Hepatocyte (in vitro differentiated cells): ENCODE data around the gene MSI2.

Source experiments
- EZH2phosphoT487 ChIP-seq: fragments of 200-600 bp; sonication (generic); IDR thresholded peaks from one replicate; pipeline ENCODE4 v1.6.1; 2018; ENCODE audit warnings: antibody characterized with exemption, mild to moderate bottlenecking, low read depth, moderate library complexity; ENCODE audit not compliant: unreplicated experiment, severe bottlenecking
- TF ChIP-seq, protein P1 (sequence below): fragments of 200-600 bp; sonication (generic); IDR thresholded peaks from 2 replicates; pipeline ENCODE4 v1.5.1; 2016; ENCODE audit warnings: antibody characterized with exemption, mild to moderate bottlenecking; ENCODE audit not compliant: poor library complexity

DNA sequence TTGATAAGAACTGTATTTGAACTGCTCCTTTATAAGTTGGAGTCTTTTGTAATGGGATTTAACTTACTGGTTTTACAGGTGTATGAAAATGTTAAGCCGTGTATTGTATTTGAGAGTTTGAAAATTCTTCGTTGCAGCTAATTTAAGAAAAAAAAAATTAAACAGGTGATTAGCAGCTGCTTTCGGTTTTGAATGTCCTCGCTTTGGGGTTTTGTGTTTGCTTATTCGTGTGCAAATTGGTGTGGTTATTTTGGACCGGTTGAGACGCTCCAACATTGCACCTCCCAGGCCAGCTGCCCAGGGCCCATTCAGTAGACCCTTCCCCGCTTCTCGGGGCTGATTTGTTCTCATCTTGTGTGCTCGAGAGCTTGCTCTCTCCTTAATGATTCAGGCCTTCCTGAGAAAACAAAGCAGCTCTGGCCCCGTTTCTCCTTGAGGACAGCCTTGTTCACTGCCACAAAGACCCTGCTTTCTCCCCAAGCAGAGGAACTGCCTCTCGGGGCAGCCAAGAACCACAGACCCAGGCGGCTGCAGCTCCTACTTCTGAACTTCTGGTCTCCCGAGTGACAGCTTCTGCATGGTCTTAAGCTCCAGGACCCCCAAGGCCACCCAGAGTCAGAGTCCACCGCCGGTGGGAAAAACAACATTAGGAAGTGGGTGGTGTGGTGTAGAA, 100.5 kb downstream of the MSI2 start:
- TF ChIP-seq, protein P1, sequence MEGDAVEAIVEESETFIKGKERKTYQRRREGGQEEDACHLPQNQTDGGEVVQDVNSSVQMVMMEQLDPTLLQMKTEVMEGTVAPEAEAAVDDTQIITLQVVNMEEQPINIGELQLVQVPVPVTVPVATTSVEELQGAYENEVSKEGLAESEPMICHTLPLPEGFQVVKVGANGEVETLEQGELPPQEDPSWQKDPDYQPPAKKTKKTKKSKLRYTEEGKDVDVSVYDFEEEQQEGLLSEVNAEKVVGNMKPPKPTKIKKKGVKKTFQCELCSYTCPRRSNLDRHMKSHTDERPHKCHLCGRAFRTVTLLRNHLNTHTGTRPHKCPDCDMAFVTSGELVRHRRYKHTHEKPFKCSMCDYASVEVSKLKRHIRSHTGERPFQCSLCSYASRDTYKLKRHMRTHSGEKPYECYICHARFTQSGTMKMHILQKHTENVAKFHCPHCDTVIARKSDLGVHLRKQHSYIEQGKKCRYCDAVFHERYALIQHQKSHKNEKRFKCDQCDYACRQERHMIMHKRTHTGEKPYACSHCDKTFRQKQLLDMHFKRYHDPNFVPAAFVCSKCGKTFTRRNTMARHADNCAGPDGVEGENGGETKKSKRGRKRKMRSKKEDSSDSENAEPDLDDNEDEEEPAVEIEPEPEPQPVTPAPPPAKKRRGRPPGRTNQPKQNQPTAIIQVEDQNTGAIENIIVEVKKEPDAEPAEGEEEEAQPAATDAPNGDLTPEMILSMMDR: no peak
- TF ChIP-seq EZH2phosphoT487: no peak
